GM23338 (cell line): ENCODE results near the gene UGCG. TPM values are rescaled to one million over a fixed set of nuclear protein-coding genes. Genes with fewer than 3 reads are reported as not detected.
"Not testable (repeated sequence)": the region's sequence is repeated elsewhere in the genome, so short reads cannot be mapped to it uniquely, and the experiment has no call there.

Experiments
- ATAC-seq: fragments of 200-7000 bp; cut with Tn5 transposase; 3 replicates; pipeline ENCODE4 v1.9.1; 2020
- DNase-seq: peaks from one replicate; pipeline ENCODE4 v3.0.0-alpha.2; 2015; ENCODE audit warnings: low spot score
- H2AFZ ChIP-seq: fragments of 200-600 bp; sonication (generic); 2 replicates; pipeline ENCODE4 v1.8.0; 2016; ENCODE audit warnings: antibody characterized with exemption, mild to moderate bottlenecking, moderate library complexity
- H3F3A ChIP-seq: fragments of 200-600 bp; sonication (generic); replicated peaks from 2 replicates; pipeline ENCODE4 v1.8.0; 2017; ENCODE audit warnings: antibody characterized with exemption, mixed run types, low read depth
- H3K27ac ChIP-seq: fragments of 200-600 bp; sonication (generic); 2 replicates; pipeline ENCODE4 v1.6.1; 2016; ENCODE audit warnings: low read depth
- H3K27me3 ChIP-seq: fragments of 200-600 bp; sonication (generic); 2 replicates; pipeline ENCODE4 v1.8.0; 2016; ENCODE audit warnings: mild to moderate bottlenecking, mixed run types, moderate library complexity; ENCODE audit not compliant: insufficient read depth
- H3K36me3 ChIP-seq: fragments of 200-600 bp; sonication (generic); 2 replicates; pipeline ENCODE4 v1.8.0; 2016; ENCODE audit warnings: mild to moderate bottlenecking; ENCODE audit not compliant: insufficient read depth
- H3K4me1 ChIP-seq: fragments of 200-600 bp; sonication (generic); 2 replicates; pipeline ENCODE4 v1.8.0; 2016; ENCODE audit warnings: mild to moderate bottlenecking, moderate library complexity; ENCODE audit not compliant: insufficient read depth
- H3K4me2 ChIP-seq: fragments of 200-600 bp; sonication (generic); 2 replicates; pipeline ENCODE4 v1.7.1; 2017; ENCODE audit warnings: mixed run types
- H3K4me3 ChIP-seq: fragments of 200-600 bp; sonication (generic); 2 replicates; pipeline ENCODE4 v1.6.1; 2016; ENCODE audit warnings: mixed run types
- H3K79me2 ChIP-seq: fragments of 200-600 bp; sonication (generic); replicated peaks from 2 replicates; pipeline ENCODE4 v1.8.0; 2017; ENCODE audit warnings: mild to moderate bottlenecking; ENCODE audit not compliant: insufficient read depth
- H3K9me2 ChIP-seq: fragments of 200-600 bp; sonication (generic); 2 replicates; pipeline ENCODE4 v1.8.0; 2017; ENCODE audit not compliant: insufficient read depth
- H4K20me1 ChIP-seq: fragments of 200-600 bp; sonication (generic); replicated peaks from 2 replicates; pipeline ENCODE4 v1.8.0; 2017; ENCODE audit warnings: mild to moderate bottlenecking; ENCODE audit not compliant: insufficient read depth
- H3K27ac Mint-ChIP-seq: 2 replicates; pipeline ENCODE4 v1.8.0; 2020; ENCODE audit warnings: inconsistent platforms, mild to moderate bottlenecking, moderate library complexity, mixed read lengths
- H3K27me3 Mint-ChIP-seq: 3 replicates; pipeline ENCODE4 v1.8.0; 2022; ENCODE audit warnings: low read depth, mild to moderate bottlenecking, moderate library complexity, mixed read lengths, inconsistent platforms; ENCODE audit not compliant: insufficient read depth, poor library complexity
- H3K36me3 Mint-ChIP-seq: 3 replicates; pipeline ENCODE4 v1.8.0; 2021; ENCODE audit warnings: low read depth, mild to moderate bottlenecking, inconsistent platforms, moderate library complexity, mixed read lengths
- H3K4me1 Mint-ChIP-seq: 3 replicates; pipeline ENCODE4 v1.8.0; 2020; ENCODE audit warnings: mild to moderate bottlenecking, inconsistent platforms, mixed read lengths
- H3K4me3 Mint-ChIP-seq: 3 replicates; pipeline ENCODE4 v1.8.0; 2021; ENCODE audit warnings: moderate library complexity, mild to moderate bottlenecking, inconsistent platforms, mixed read lengths
- H3K9me3 Mint-ChIP-seq: 3 replicates; pipeline ENCODE4 v1.8.0; 2020; ENCODE audit warnings: moderate library complexity, mild to moderate bottlenecking, inconsistent platforms, mixed read lengths
- EZH2 ChIP-seq: fragments of 200-600 bp; sonication (generic); IDR thresholded peaks from one replicate; pipeline ENCODE4 v1.8.0; 2017; ENCODE audit warnings: antibody characterized with exemption, mild to moderate bottlenecking, low read depth; ENCODE audit not compliant: unreplicated experiment
- EZH2phosphoT487 ChIP-seq: fragments of 200-600 bp; sonication (generic); IDR thresholded peaks from one replicate; pipeline ENCODE4 v1.8.1; 2018; ENCODE audit warnings: antibody characterized with exemption; ENCODE audit not compliant: unreplicated experiment
- JUNB ChIP-seq: IDR thresholded peaks from one replicate; pipeline ENCODE4 v1.6.1; 2016; ENCODE audit warnings: antibody characterized with exemption; ENCODE audit not compliant: unreplicated experiment
- NANOG ChIP-seq: IDR thresholded peaks from 2 replicates; pipeline ENCODE4 v1.6.1; 2016; ENCODE audit warnings: antibody characterized with exemption, borderline replicate concordance
- REST ChIP-seq: IDR thresholded peaks from one replicate; pipeline ENCODE4 v1.6.1; 2018; ENCODE audit warnings: antibody characterized with exemption; ENCODE audit not compliant: unreplicated experiment
- polyA plus RNA-seq: library from polyadenylated mRNA; unstranded; fragments of >200 nt; fragmentation: Nextera tagmentation; extraction: Ambion mirVana; gene quantifications from 2 replicates; pipeline ENCODE4 v1.2.1, GENCODE V29; 2016
- total RNA-seq: library from RNA; depleted of rRNA; stranded (reverse); fragments of >200 nt; shearing (Covaris generic); gene quantifications from 2 replicates; pipeline ENCODE4 v1.2.3, GENCODE V29; 2014
- TF ChIP-seq, protein P1 (sequence below): fragments of 250-450 bp; sonication (Bioruptor Pico); IDR thresholded peaks from 2 replicates; pipeline ENCODE4 v1.5.0; 2020; ENCODE audit warnings: mild to moderate bottlenecking, moderate library complexity
- TF ChIP-seq, protein P2 (sequence below), 2 experiments: fragments of 200-600 bp in 1 of 2; sonication (generic) in 1 of 2; conservative IDR thresholded peaks; 2 replicates each; pipeline versions ENCODE4 v1.5.1 to v1.6.1; 2016 to 2017; ENCODE audit warnings: antibody characterized with exemption in 2 of 2, low read depth in 2 of 2, mild to moderate bottlenecking in 2 of 2, moderate library complexity in 1 of 2

The UGCG gene
- total and polyA plus RNA-seq, 2 experiments from 2014 or later = 30.4 to 44.9 TPM

- Histone ChIP-seq H3K4me1 (no peaks in the 10 kb centered on the region), H3K79me2 (no peaks in the 10 kb centered on the region), H3K9me2 (no peaks in the 10 kb centered on the region), H3K4me2 (no peak overlapping the region), H3F3A (no peaks in the 10 kb centered on the region), H3K4me3 (no peak overlapping the region), H4K20me1 (no peaks in the 10 kb centered on the region), H3K27ac (no peak overlapping the region), H3K27me3 (no peaks in the 10 kb centered on the region), H3K36me3 (no peaks in the 10 kb centered on the region), H2AFZ (peak overlapping the region; percentile 10; the same call in 1 of the 2 replicates)
- DNase-seq (no peak), ATAC-seq (no peak)
- no peak for TF ChIP-seq EZH2
- TF ChIP-seq JUNB = no peak
- no peak for TF ChIP-seq REST
- TF ChIP-seq NANOG = no peak
- TF ChIP-seq, protein P1, sequence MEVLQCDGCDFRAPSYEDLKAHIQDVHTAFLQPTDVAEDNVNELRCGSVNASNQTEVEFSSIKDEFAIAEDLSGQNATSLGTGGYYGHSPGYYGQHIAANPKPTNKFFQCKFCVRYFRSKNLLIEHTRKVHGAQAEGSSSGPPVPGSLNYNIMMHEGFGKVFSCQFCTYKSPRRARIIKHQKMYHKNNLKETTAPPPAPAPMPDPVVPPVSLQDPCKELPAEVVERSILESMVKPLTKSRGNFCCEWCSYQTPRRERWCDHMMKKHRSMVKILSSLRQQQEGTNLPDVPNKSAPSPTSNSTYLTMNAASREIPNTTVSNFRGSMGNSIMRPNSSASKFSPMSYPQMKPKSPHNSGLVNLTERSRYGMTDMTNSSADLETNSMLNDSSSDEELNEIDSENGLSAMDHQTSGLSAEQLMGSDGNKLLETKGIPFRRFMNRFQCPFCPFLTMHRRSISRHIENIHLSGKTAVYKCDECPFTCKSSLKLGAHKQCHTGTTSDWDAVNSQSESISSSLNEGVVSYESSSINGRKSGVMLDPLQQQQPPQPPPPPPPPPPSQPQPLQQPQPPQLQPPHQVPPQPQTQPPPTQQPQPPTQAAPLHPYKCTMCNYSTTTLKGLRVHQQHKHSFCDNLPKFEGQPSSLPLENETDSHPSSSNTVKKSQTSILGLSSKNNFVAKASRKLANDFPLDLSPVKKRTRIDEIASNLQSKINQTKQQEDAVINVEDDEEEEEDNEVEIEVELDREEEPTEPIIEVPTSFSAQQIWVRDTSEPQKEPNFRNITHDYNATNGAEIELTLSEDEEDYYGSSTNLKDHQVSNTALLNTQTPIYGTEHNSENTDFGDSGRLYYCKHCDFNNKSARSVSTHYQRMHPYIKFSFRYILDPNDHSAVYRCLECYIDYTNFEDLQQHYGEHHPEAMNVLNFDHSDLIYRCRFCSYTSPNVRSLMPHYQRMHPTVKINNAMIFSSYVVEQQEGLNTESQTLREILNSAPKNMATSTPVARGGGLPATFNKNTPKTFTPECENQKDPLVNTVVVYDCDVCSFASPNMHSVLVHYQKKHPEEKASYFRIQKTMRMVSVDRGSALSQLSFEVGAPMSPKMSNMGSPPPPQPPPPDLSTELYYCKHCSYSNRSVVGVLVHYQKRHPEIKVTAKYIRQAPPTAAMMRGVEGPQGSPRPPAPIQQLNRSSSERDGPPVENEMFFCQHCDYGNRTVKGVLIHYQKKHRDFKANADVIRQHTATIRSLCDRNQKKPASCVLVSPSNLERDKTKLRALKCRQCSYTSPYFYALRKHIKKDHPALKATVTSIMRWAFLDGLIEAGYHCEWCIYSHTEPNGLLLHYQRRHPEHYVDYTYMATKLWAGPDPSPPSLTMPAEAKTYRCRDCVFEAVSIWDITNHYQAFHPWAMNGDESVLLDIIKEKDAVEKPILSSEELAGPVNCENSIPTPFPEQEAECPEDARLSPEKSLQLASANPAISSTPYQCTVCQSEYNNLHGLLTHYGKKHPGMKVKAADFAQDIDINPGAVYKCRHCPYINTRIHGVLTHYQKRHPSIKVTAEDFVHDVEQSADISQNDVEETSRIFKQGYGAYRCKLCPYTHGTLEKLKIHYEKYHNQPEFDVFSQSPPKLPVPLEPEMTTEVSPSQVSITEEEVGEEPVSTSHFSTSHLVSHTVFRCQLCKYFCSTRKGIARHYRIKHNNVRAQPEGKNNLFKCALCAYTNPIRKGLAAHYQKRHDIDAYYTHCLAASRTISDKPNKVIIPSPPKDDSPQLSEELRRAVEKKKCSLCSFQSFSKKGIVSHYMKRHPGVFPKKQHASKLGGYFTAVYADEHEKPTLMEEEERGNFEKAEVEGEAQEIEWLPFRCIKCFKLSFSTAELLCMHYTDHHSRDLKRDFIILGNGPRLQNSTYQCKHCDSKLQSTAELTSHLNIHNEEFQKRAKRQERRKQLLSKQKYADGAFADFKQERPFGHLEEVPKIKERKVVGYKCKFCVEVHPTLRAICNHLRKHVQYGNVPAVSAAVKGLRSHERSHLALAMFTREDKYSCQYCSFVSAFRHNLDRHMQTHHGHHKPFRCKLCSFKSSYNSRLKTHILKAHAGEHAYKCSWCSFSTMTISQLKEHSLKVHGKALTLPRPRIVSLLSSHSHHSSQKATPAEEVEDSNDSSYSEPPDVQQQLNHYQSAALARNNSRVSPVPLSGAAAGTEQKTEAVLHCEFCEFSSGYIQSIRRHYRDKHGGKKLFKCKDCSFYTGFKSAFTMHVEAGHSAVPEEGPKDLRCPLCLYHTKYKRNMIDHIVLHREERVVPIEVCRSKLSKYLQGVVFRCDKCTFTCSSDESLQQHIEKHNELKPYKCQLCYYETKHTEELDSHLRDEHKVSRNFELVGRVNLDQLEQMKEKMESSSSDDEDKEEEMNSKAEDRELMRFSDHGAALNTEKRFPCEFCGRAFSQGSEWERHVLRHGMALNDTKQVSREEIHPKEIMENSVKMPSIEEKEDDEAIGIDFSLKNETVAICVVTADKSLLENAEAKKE (CRISPR knock-in tag) = no peak
- TF ChIP-seq, protein P2, sequence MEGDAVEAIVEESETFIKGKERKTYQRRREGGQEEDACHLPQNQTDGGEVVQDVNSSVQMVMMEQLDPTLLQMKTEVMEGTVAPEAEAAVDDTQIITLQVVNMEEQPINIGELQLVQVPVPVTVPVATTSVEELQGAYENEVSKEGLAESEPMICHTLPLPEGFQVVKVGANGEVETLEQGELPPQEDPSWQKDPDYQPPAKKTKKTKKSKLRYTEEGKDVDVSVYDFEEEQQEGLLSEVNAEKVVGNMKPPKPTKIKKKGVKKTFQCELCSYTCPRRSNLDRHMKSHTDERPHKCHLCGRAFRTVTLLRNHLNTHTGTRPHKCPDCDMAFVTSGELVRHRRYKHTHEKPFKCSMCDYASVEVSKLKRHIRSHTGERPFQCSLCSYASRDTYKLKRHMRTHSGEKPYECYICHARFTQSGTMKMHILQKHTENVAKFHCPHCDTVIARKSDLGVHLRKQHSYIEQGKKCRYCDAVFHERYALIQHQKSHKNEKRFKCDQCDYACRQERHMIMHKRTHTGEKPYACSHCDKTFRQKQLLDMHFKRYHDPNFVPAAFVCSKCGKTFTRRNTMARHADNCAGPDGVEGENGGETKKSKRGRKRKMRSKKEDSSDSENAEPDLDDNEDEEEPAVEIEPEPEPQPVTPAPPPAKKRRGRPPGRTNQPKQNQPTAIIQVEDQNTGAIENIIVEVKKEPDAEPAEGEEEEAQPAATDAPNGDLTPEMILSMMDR (conservative IDR thresholded peaks at IDR 0.05; ENCODE audit: low read depth in 2 of 2) = no peak
- no peak for TF ChIP-seq EZH2phosphoT487
- no peak overlapping the region for H3K27ac Mint-ChIP-seq
- no peak overlapping the region for H3K4me3 Mint-ChIP-seq
- peaks cover 2% of the 10 kb centered on the region for H3K27me3 Mint-ChIP-seq
- H3K9me3 Mint-ChIP-seq = no peaks in the 10 kb centered on the region
- peaks cover 14% of the 10 kb centered on the region; the same call in 2 of the 3 replicates for H3K4me1 Mint-ChIP-seq
- no peaks in the 10 kb centered on the region for H3K36me3 Mint-ChIP-seq
Observed at GRCh38 chr9:111959468-111960359, 63.1 kb downstream of the UGCG start.

DNA sequence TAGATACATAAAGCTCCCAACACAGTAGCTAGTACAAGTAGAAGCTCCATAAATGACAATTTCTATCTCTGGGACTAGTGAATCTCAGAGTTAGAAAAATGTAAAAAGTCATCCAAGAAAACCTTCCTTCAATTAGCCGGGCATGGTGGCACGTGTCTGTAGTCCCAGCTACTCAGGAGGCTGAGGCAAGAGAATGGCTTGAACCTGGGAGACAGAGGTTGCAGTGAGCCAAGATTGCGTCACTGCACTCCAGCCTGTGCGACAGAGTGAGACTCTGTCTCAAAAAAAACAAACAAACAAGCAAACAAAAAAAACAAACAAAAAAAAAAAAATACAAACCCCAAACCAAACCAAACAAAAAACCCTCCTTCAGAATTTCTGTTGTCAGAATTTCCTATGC is 63.9 kb downstream of the UGCG start:
- H3K4me1 ChIP-seq, H4K20me1 ChIP-seq, H3K9me2 ChIP-seq, H3K27me3 ChIP-seq, H3F3A ChIP-seq, H3K4me2 ChIP-seq, H3K27ac ChIP-seq, H3K4me1 Mint-ChIP-seq, DNase-seq, H3K27me3 Mint-ChIP-seq, H3K27ac Mint-ChIP-seq, H3K4me3 Mint-ChIP-seq, H3K36me3 ChIP-seq, ATAC-seq, H3K79me2 ChIP-seq, H3K4me3 ChIP-seq, H3K36me3 Mint-ChIP-seq, H3K9me3 Mint-ChIP-seq: not testable (repeated sequence)
- peak overlapping the region; percentile 56; the same call in 1 of the 2 replicates for H2AFZ ChIP-seq
